ENCODE measurements around the gene MED25.

- TF ChIP-seq POLR2A (IDR thresholded peaks at IDR 0.05; ENCODE audit: low read depth, low read length): peak; percentile 53; the same call in 1 of the 2 replicates
- TF ChIP-seq POLR2AphosphoS5 (IDR thresholded peaks at IDR 0.05; ENCODE audit: low read depth, low read length): no peak; the same call in 1 of the 2 replicates
- peak; percentile 57; the same call in 1 of the 2 replicates for TF ChIP-seq TAF1 (IDR thresholded peaks at IDR 0.05; ENCODE audit: low read depth, low read length)
- TF ChIP-seq SPI1 (IDR thresholded peaks at IDR 0.05; ENCODE audit: low read depth, low read length): no peak
- no peak for TF ChIP-seq PAX5 (IDR thresholded peaks at IDR 0.05; ENCODE audit: insufficient read depth, low read length, severe bottlenecking)
Measured at GRCh38 chr19:49812997-49813861, 4.9 kb upstream of the MED25 start, which contains the start of gene FUZ.
